ENCODE data around the gene ABHD2.

ABHD2 gene

GRCh38 chr15:89196241-89196640, 108.0 kb downstream of the ABHD2 start:
- H3K4me2 ChIP-seq (ENCODE audit: low read length): no peak overlapping the region
- no peaks in the 10 kb centered on the region for H3K36me3 ChIP-seq (ENCODE audit: control insufficient read depth, insufficient read depth, low read length)
- H3K27me3 ChIP-seq (ENCODE audit: control insufficient read depth, insufficient read depth, low read length): no peaks in the 10 kb centered on the region
- no peaks in the 10 kb centered on the region for H3K79me2 ChIP-seq
- H3K9ac ChIP-seq: no peak overlapping the region
- no peaks in the 10 kb centered on the region for H3K9me3 ChIP-seq (ENCODE audit: control insufficient read depth, low read length)
- peaks cover 5% of the 10 kb centered on the region for H3K4me1 ChIP-seq
- no peak for TF ChIP-seq CTCF (IDR thresholded peaks at IDR 0.05)
- no peak overlapping the region for H3K27ac ChIP-seq
- H3K4me3 ChIP-seq (ENCODE audit: low read depth, low read length): no peak overlapping the region
- H2AFZ ChIP-seq: no peak overlapping the region

GRCh38 chr15:89196994-89197393, 108.7 kb downstream of the ABHD2 start:
- Histone ChIP-seq H2AFZ (no peak overlapping the region), H3K79me2 (no peaks in the 10 kb centered on the region), H3K9me3 (ENCODE audit: control insufficient read depth, low read length) (no peaks in the 10 kb centered on the region), H3K4me3 (ENCODE audit: low read depth, low read length) (no peak overlapping the region), H3K27ac (no peak overlapping the region), H3K9ac (no peak overlapping the region), H3K4me2 (ENCODE audit: low read length) (no peak overlapping the region), H3K36me3 (ENCODE audit: control insufficient read depth, insufficient read depth, low read length) (no peaks in the 10 kb centered on the region), H3K27me3 (ENCODE audit: control insufficient read depth, insufficient read depth, low read length) (no peaks in the 10 kb centered on the region), H3K4me1 (peaks cover 5% of the 10 kb centered on the region)
- TF ChIP-seq CTCF (IDR thresholded peaks at IDR 0.05): no peak

- no peak overlapping the region for H3K27ac ChIP-seq
- H3K4me1 ChIP-seq: peaks cover 5% of the 10 kb centered on the region
- no peaks in the 10 kb centered on the region for H3K9me3 ChIP-seq (ENCODE audit: control insufficient read depth, low read length)
- no peak overlapping the region for H3K9ac ChIP-seq
- H3K4me3 ChIP-seq (ENCODE audit: low read depth, low read length): no peak overlapping the region
- no peak overlapping the region for H3K4me2 ChIP-seq (ENCODE audit: low read length)
- H3K36me3 ChIP-seq (ENCODE audit: control insufficient read depth, insufficient read depth, low read length): no peaks in the 10 kb centered on the region
- TF ChIP-seq CTCF (IDR thresholded peaks at IDR 0.05): no peak
- H3K27me3 ChIP-seq (ENCODE audit: control insufficient read depth, insufficient read depth, low read length): no peaks in the 10 kb centered on the region
- H2AFZ ChIP-seq: no peak overlapping the region
- H3K79me2 ChIP-seq: no peaks in the 10 kb centered on the region
Measured at GRCh38 chr15:89197503-89197971, 109.3 kb downstream of the ABHD2 start.

GRCh38 chr15:89198196-89198595, 109.9 kb downstream of the ABHD2 start:
- no peak overlapping the region for H3K4me3 ChIP-seq (ENCODE audit: low read depth, low read length)
- peaks cover 5% of the 10 kb centered on the region for H3K4me1 ChIP-seq
- no peak overlapping the region for H3K27ac ChIP-seq

More at GRCh38 chr15:89198196-89198595, 109.9 kb downstream of the ABHD2 start:
- Histone ChIP-seq H3K36me3 (ENCODE audit: control insufficient read depth, insufficient read depth, low read length) (no peaks in the 10 kb centered on the region), H3K9me3 (ENCODE audit: control insufficient read depth, low read length) (no peaks in the 10 kb centered on the region), H3K79me2 (no peaks in the 10 kb centered on the region), H3K9ac (no peak overlapping the region), H2AFZ (no peak overlapping the region), H3K27me3 (ENCODE audit: control insufficient read depth, insufficient read depth, low read length) (no peaks in the 10 kb centered on the region), H3K4me2 (ENCODE audit: low read length) (no peak overlapping the region)
- TF ChIP-seq CTCF (IDR thresholded peaks at IDR 0.05): no peak

Measured in parathyroid adenoma (tissue), 2 donors.